ENCODE results near the gene CLK4. TPM values are rescaled to one million over a fixed set of nuclear protein-coding genes. Genes with fewer than 3 reads are reported as not detected.

CLK4 gene
- total RNA-seq, 1 experiment from 2014 or later: 9.8 TPM

GRCh38 chr5:178667101-178667500 lies 40.3 kb upstream of the CLK4 start:
- ChIA-PET RAD21 (ENCODE audit: low non-redundant PET in 1 of 2, low total read pairs in 2 of 2, uncharacterized antibody in 2 of 2, unreplicated experiment in 2 of 2) (no interaction called here), CTCF (no interaction called here), POLR2A (no interaction called here)
- TF ChIP-seq SP1 (IDR thresholded peaks at IDR 0.05; ENCODE audit: low read depth): no peak
- TF ChIP-seq YY1 (IDR thresholded peaks at IDR 0.05; ENCODE audit: extremely low read depth, insufficient replicate concordance, low read depth, low read length): no peak
- TF ChIP-seq, protein P1, sequence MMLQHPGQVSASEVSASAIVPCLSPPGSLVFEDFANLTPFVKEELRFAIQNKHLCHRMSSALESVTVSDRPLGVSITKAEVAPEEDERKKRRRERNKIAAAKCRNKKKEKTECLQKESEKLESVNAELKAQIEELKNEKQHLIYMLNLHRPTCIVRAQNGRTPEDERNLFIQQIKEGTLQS (IDR thresholded peaks at IDR 0.05): no peak
- no peak for TF ChIP-seq TCF7L2 (IDR thresholded peaks at IDR 0.05; ENCODE audit: borderline replicate concordance, extremely low read depth, insufficient read depth, insufficient read length)
- TF ChIP-seq RAD21 (IDR thresholded peaks at IDR 0.05; ENCODE audit: low read depth): no peak
- TF ChIP-seq SRF (IDR thresholded peaks at IDR 0.05; ENCODE audit: low read depth): no peak
- no peak for TF ChIP-seq JUND (IDR thresholded peaks at IDR 0.05)
- no peak for TF ChIP-seq CEBPB (IDR thresholded peaks at IDR 0.05; ENCODE audit: low read depth)
- TF ChIP-seq ZNF274 (IDR thresholded peaks at IDR 0.05; ENCODE audit: low read depth, low read length): no peak
- no peak for TF ChIP-seq FOSL1 (IDR thresholded peaks at IDR 0.05; ENCODE audit: low read depth)
- TF ChIP-seq SIN3A (IDR thresholded peaks at IDR 0.05; ENCODE audit: low read depth): no peak
- Histone ChIP-seq H3K4me2 (ENCODE audit: low read length) (no peak overlapping the region), H3K27ac (ENCODE audit: low read depth, low read length) (no peak overlapping the region), H3K79me2 (ENCODE audit: insufficient read depth, low read length) (no peaks in the 10 kb centered on the region), H3K4me1 (ENCODE audit: control insufficient read depth in 1 of 2, insufficient read depth in 2 of 2, low read length in 2 of 2) (no peaks in the 10 kb centered on the region), H3K9me3 (ENCODE audit: control insufficient read depth in 1 of 2, insufficient read depth in 1 of 2, low read depth in 1 of 2, low read length in 2 of 2) (no peaks in the 10 kb centered on the region), H3K4me3 (replicated peaks in 1 of 2; ENCODE audit: low read depth in 1 of 2, low read length in 2 of 2) (no peak overlapping the region), H3K27me3 (ENCODE audit: insufficient read depth, low read length) (0 out of 2 replicates have a peak, but pooled peaks cover 7% of the 10 kb centered on the region), H4K20me1 (ENCODE audit: insufficient read depth) (no peaks in the 10 kb centered on the region), H2AFZ (ENCODE audit: low read depth, low read length, poor library complexity, severe bottlenecking) (no peak overlapping the region), H3K9ac (ENCODE audit: low read length) (no peak overlapping the region), H3K36me3 (ENCODE audit: control insufficient read depth in 1 of 2, insufficient read depth in 2 of 2, low read length in 2 of 2) (no peaks in the 10 kb centered on the region), H3K9me2 (ENCODE audit: insufficient read depth) (no peaks in the 10 kb centered on the region)
- ATAC-seq (no peak), DNase-seq (ENCODE audit: low read depth, low spot score) (no peak)
- BruUV-seq (replicated peaks): no TSS peak
- intact Hi-C loops (cut with micrococcal nuclease): no loop called here

DNA sequence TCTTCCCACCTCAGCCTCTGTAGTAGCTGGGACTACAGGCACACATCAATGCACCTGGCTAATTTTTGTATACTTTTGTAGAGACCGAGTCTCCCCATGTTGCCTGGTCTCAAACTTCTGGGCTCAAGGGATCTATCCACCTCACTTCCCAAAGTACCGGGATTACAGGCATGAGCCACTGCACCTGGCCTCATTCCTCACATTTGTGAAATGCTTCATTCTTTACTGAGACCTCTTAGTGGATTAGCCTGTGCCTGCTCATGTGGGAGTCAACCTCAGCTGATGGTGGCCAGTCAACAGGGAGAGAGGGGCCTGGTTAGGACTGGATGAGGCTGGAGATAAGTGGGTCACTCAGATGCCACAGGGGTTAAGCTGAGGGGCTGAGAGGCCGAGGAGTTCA lies 37.3 kb upstream of the CLK4 start:
- CTCF ChIA-PET: no interaction called here
- no peak for TF ChIP-seq CBX3 (IDR thresholded peaks at IDR 0.05; ENCODE audit: low read depth)
- TF ChIP-seq SP1 (IDR thresholded peaks at IDR 0.05; ENCODE audit: low read depth): no peak
- TF ChIP-seq SIN3A (IDR thresholded peaks at IDR 0.05; ENCODE audit: low read depth): no peak
- TF ChIP-seq CTCF (IDR thresholded peaks at IDR 0.05 in 2 of 3, conservative IDR thresholded peaks at IDR 0.05 in 1 of 3; ENCODE audit: borderline replicate concordance in 1 of 3, insufficient read depth in 1 of 3, low read depth in 2 of 3, low read length in 2 of 3): no peak
- no peak for TF ChIP-seq ZBTB33 (IDR thresholded peaks at IDR 0.05; ENCODE audit: extremely low read depth, insufficient replicate concordance, low read length)
- TF ChIP-seq, protein P2, sequence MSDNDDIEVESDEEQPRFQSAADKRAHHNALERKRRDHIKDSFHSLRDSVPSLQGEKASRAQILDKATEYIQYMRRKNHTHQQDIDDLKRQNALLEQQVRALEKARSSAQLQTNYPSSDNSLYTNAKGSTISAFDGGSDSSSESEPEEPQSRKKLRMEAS (IDR thresholded peaks at IDR 0.05): no peak
- no peak for TF ChIP-seq YY1 (IDR thresholded peaks at IDR 0.05; ENCODE audit: extremely low read depth, insufficient replicate concordance, low read depth, low read length)
- TF ChIP-seq POLR2A (IDR thresholded peaks at IDR 0.05; ENCODE audit: borderline replicate concordance, extremely low read depth, insufficient read depth, insufficient read length): no peak
- TF ChIP-seq RAD21 (IDR thresholded peaks at IDR 0.05; ENCODE audit: low read depth): no peak
- no peak for TF ChIP-seq EGR1 (IDR thresholded peaks at IDR 0.05; ENCODE audit: low read depth)
- no peak for TF ChIP-seq SRF (IDR thresholded peaks at IDR 0.05; ENCODE audit: low read depth)
- no peak for TF ChIP-seq JUND (IDR thresholded peaks at IDR 0.05)
- TF ChIP-seq, protein P1 (IDR thresholded peaks at IDR 0.05): no peak

More for the DNA sequence above, 37.3 kb upstream of the CLK4 start:
- DNase-seq (ENCODE audit: low read depth, low spot score): no peak
- no peak overlapping the region for H3K4me3 ChIP-seq (replicated peaks in 1 of 2; ENCODE audit: low read depth in 1 of 2, low read length in 2 of 2)
- no peaks in the 10 kb centered on the region for H3K4me1 ChIP-seq (ENCODE audit: control insufficient read depth in 1 of 2, insufficient read depth in 2 of 2, low read length in 2 of 2)
- no peaks in the 10 kb centered on the region for H3K9me3 ChIP-seq (ENCODE audit: control insufficient read depth in 1 of 2, insufficient read depth in 1 of 2, low read depth in 1 of 2, low read length in 2 of 2)
- no peaks in the 10 kb centered on the region for H3K79me2 ChIP-seq (ENCODE audit: insufficient read depth, low read length)
- POLR2A ChIA-PET: no interaction called here
- RAD21 ChIA-PET (ENCODE audit: low non-redundant PET in 1 of 2, low total read pairs in 2 of 2, uncharacterized antibody in 2 of 2, unreplicated experiment in 2 of 2): no interaction called here
- H3K4me2 ChIP-seq (ENCODE audit: low read length): no peak overlapping the region
- H3K36me3 ChIP-seq (ENCODE audit: control insufficient read depth in 1 of 2, insufficient read depth in 2 of 2, low read length in 2 of 2): no peaks in the 10 kb centered on the region
- H3K9me2 ChIP-seq (ENCODE audit: insufficient read depth): no peaks in the 10 kb centered on the region
- intact Hi-C loops (cut with micrococcal nuclease): no loop called here
- ATAC-seq: no peak
- no peaks in the 10 kb centered on the region for H4K20me1 ChIP-seq (ENCODE audit: insufficient read depth)
- H3K9ac ChIP-seq (ENCODE audit: low read length): no peak overlapping the region
- 0 out of 2 replicates have a peak, but pooled peaks cover 5% of the 10 kb centered on the region for H3K27me3 ChIP-seq (ENCODE audit: insufficient read depth, low read length)
- BruUV-seq (replicated peaks): no TSS peak
- H3K27ac ChIP-seq (ENCODE audit: low read depth, low read length): no peak overlapping the region
- H2AFZ ChIP-seq (ENCODE audit: low read depth, low read length, poor library complexity, severe bottlenecking): no peak overlapping the region
